ENCODE measurements around the gene SYPL1.

SYPL1 gene

DNA sequence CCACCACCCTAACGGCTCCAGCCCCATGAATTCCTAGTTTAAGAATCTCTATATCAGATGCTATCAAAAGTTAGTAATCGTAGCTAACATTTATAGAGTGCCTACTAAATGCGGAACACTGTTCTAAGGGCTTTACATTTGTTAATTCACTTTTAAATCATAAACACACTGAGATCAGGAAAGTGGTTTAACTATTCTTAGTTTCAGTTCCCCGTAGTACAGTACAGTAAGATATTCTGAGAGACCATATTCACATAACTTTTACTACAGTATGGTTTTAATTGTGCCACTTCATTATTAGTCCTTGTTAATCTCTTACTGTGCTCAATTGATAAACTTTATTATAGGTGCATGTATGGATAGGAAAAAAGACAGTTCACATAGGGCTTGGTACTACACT is 22.5 kb downstream of the SYPL1 start:
- DNase-seq = no peak

DNA sequence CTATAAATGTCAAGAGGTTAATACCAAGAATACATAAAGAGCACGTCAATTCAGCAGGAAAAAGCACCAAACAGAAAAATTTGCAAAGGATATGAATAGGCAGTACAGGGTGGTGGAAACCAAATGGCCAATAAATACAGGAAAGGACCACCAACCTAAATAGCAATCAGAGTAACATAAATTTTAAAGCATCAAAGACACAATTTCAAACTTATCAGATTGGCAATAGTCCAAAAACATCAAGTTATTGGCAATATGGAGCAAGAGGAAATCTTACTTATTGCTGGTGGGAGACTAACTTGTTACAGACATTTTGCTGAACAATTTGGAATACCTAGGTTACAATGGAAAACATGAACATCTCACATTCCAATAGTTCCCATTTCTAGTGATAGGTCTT is 24.1 kb downstream of the SYPL1 start:
- DNase-seq = no peak

DNA sequence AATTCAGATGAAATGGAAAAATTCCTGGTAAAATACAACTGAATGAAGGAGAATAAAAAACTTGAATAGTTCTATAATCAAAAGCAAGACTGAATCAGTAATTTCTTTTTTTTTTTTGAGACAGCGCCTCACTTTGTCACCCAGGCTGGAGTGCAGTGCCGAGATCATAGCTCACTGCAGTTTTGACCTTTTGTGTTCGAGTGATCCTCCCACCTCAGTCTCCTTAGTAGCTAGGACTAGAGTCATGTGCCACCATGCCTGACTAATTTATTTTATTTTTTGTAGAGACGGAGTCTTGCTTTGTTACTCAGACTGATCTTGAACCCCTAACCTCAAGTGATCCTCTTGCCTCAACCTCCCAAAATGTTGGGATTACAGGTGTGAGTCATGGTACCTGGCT is 26.1 kb downstream of the SYPL1 start:
- no peak for DNase-seq

DNA sequence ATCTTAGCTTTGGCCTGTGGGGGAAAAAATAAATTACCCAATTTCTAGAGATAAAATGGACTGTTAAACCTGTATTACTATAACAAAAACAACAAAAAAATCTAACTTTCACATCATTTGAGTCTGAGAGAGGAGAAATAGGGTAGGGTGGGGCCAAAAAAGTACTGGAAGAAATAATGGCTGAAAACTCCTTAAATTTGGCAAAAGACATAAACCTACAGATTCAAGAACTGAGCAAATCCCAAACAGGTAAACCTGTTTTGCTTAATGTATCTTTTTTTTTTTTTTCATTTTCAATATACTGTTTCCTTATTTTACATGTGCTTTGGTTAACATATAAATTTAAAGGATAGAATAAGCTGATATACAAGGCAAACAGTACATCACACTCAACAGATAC is 27.1 kb downstream of the SYPL1 start:
- DNase-seq = no peak

DNA sequence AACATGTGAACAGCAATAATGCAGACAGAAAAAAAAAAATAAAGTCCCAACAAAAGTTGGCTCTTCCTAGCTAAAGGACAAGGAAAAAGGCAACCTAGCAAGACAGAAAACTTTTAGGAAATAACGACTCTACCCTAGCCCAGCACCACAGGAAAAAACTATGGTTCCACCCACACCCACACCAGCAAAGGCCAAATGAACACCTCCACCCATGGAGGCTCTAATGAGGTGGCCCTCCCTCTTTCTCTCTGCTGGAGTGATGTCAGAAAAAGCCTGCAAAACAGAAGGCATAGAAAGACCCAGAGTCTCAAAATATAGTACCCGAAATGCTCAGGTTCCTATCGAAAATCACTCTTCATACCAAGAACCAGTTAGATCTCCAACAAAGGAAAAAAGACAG is 28.4 kb downstream of the SYPL1 start:
- no peak for DNase-seq

DNA sequence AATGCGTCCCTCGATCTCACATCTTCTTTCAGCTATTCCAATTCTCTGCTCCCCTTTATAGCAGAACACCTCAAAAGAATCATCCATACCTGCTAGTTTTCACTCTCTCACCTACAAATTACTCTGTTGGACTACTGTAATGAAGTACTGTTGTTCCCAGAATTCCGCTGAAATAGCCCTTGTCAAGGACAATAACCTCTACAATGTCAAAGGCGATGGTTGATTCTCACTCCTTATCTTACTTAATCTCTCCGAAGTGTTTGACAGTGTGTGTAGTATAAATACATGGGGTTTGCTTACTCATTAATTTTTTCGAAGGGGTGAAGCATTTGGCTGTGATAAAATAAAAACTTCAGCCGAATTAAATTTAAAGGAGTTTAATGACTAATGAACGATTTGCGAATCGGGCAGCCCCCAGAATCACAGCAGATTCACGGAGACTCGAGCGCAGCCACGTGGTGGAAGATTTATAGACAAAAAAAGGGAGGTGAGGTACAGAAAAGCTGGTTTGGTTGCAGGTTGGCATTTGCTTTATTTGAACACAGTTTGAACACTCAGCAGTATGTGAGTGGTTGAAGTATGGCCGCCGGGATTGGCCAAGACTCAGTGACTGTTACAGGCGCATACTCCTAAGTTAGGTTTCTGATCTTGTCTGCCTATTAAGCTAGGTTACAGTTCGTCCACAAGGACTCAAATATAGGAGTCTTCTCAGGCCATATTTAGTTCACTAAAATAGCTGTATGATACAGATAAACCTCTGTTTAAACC is 29.8 kb downstream of the SYPL1 start:
- DNase-seq = no peak

DNA sequence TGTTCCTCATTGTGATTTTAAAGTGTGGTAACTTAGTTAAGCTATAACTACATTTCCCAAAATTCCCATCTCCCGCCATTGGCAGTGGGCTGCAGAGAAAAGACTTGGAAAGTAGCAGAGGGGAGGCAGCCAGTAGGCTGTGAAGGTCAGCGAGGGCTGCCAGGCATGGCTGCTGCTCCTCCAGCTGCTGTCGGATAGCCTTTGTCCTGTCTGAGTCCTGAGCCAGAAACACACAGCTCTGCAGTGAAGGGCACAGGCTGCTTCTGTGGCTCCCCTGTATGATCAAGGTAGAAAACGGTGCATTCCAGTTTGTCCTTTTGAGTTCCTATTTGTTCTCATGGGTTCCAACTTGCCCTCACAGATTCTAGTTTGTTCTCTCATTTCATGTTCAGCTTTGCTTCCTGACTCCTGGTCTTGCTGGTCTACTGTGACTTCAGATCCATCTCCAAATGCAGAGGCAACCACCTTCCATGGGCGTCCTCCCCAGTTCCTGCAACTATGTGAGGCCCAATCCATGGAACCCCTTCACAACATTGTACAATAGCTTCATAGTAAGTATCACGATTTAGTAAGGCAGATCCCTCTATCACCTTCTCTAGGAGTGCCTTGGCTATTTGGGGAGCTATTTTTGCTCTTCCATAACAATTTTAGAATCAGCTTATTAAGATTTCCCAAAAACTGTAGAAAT is 31.7 kb downstream of the SYPL1 start:
- DNase-seq = no peak

DNA sequence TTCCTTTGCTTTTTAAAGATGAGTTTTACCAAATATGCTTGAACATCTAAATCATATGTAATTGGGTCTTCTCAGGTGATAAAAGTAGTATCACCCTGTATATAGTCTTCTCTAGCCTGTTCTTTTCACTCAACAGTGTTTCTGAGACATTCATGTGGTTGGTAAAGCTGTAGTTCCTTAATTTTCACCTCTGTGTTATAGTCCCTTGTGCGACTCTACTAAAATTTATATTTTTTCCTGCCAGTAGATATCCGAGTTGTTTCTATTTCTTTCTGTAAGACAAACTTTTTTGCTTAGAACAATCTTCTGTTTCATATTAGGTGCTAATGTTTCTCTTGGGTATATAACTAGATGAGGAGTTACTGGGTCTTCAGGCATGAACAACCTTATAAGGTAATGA is 35.6 kb downstream of the SYPL1 start:
- no peak for DNase-seq

DNA sequence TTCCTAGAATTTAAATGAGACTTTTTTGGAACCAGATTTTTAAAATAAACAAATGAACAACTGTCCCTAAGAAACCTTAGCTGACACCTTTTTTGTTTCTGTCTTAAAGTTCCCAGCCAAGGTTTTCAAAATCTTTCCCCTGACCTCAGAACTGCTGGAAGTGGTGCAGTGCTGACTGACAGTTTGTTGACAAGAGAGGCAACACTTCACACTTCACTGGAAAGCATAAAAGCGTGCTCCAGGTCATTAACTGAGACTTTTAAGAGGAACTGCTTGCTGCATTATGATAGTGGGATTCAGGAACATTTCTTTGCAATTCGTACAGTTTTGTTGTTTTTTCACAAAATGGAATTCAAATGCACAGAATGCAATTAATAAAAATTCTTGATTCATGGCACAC is 36.2 kb downstream of the SYPL1 start:
- no peak for DNase-seq

DNA sequence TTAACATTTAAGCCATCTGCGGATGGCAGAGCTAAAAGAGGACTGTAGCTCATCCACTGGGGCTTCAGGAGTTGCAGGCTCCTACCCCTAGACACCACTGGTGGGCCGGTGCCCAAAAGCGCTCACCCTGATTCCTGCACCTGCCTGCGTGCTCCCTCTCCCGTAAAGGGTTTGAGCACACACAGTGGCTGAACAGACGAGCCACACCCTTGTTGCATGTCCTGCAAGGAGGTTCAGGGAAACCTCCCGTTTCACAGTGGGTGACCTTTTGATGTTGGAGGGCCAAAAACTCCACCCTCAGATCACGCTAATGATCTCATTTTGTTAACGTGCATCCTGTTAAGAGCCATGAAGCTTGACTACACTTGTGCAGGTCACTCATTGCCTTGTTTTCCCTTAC is 37.9 kb downstream of the SYPL1 start:
- DNase-seq = no peak

DNA sequence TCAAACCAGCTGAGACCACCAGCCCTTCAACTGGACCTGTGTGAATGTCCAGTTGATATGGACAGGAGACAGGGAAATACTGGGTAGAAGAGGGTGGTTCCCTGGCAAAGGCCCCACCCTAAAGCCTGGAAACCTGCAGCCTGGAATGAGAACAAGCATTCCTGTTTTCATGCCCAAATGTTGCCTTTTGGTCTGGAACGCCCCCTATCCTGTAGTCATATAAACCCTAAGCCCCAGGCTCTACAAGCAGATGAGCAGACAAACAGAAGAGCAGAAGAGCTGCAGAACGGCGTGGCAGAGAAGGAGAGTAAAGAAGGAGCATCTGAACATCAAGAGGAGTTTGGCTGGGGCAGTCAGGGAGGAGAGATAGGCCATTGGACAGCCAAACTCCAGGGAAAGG is 38.4 kb downstream of the SYPL1 start:
- no peak for DNase-seq

DNA sequence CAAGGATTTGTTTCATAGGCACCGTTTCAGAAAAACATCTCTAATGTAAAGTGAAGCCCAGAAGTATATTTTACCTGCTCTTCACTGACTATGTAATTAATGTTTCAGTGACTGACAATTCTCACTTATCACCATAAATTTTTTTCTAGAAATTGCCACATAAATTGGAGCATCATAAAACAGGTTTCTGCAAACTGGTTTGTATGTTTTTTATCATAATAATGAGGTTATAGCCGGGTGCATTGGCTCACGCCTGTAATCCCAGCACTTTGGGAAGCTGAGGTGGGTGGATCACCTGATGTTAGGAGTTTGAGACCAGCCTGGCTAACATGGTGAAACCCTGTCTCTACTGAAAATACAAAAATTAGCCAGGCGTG is 39.4 kb downstream of the SYPL1 start:
- DNase-seq = no peak

DNA sequence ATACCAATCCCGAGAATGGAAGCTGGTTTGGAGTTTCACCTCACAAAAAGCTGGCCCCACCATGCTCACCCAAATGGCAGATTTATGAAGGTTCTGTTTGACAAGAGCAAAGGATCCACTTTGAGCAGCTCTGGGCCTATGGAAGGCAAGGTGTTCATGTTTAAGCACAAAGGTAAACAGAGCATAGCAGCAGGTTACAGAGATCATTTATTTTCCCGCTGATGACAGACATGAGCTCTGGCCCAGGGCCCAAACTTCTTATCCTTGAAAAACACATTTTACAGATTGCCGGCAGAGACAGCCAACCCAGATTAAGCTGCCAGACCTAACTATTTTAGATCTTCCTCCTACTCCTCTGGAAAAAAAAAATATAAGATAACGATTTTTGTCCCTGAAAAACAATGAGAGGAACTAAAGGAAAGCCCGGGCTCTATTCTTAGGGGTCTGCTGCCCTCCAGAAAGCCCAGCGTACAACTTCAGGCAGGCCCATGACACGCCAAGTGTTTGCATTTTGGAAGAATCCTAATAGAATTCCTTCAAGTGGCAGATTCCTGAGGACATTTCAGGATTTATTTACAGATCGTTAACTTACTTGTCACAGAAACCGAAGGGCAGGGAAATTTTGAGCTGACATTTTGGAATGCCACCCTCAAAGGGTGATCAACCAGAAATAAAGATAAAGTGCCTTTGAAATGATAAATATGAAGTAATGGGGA is 40.0 kb downstream of the SYPL1 start:
- DNase-seq = no peak

DNA sequence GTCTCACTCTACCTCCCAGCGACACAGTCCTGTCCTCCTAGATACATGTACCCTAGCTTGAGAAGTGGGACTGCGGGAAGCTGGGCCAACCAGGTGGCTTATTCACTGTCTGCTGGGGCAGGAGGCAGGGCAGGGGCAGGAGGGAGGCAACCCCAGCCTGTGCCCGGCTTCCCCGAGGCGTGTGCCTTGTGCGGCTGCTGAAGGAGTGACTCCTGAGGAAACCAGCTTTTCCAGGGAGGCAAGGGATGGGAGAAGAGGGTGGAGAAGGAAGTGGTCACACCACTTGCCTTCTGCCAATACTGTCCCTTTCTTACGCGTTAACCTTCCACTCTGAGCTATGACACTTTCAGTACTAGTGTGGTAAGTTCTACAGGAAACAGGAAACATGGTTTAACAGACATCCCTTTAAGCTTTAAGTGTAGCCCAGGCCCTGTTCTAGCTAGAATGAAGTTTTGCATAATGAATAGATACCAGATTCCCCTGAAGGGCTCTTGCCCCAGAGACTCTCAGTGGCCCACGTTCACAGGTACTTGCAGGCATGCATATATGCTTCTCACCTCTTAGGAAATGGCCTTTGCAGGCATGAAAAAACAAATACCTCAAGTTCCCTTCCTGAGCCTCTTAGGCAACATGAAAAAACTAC is 40.6 kb downstream of the SYPL1 start:
- DNase-seq = no peak

DNA sequence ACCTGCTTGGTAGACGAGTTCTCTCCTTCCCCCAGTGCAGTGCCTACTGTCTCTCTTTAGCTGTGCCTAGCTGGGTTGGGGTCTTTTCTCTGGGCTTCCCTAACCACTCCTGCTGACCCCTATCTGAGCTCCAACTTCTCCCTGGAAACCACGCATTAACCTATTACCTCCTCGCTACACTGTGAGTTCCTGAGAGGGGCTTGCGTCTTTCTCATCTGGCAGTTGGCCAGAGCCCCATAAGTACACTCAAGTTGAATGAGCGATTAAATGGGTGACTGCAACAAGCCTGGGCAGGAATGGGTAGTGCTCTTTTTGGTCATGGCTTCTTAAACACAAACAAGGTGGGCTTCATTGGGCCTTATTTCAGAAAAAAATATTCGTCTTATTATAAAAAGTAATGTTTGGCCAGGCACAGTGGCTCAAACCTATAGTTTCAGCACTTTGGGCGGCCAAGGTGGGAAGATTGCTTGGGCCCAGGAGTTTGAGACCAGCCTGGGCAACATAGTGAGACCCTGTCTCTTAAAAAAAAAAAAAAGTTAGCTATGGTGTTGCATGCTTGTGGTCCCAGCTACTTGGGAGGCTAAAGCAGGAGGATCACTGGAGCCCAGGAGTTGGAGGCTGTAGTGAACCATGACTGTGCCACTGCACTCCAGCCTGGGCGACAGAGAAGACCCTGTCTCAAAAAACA is 41.4 kb downstream of the SYPL1 start:
- no peak for DNase-seq

DNA sequence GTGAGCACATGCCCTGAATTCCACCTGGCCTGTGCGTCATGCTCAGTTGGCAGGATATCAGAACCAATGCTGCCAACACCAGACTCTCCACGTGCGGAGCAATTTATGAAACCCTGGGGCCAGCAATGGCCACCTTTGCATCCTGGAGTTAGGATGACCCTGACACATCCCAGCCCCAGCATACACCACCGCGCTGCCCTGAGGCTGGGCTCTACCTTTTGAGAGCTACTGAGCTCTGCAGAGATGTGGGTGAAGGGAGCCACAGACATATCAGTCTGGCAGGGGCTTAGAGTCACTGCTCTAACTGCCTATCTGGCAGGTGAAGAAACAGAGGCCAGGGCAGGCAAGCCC is 41.9 kb downstream of the SYPL1 start:
- DNase-seq = no peak

DNA sequence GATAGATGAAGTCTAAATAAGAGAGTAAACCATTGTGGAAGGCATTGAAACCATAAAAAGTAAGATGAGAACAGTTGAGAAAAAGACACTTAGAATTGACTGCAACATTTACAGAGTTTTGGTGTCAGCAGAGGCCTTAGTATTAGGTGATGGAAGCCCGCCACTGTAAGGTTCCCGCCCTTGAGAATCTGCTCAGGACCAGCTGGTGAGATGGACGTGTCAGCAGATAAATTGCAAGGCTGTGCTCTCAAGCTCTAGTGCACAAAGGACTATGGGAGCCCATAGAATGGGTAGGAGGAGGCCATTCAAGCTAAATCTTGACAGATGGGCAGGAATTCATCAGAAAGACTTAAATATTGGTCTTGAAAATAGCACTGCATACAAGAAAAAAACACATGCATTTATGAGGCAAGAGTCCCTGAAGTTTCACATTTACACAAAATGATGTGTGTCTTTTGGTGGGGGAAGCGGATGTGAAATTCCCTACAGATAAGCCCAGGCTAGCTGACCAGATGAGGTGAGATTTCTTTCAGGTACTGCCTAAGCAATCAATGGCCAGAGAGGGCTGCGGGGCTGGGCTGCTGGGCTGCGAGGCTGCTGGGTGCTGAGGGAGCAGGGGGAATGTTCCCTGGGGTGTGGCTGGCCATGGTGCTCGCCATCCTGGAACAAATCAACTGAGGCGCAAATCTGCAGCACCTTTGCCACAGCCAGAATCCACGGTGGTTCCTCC is 42.5 kb downstream of the SYPL1 start:
- no peak for DNase-seq

DNA sequence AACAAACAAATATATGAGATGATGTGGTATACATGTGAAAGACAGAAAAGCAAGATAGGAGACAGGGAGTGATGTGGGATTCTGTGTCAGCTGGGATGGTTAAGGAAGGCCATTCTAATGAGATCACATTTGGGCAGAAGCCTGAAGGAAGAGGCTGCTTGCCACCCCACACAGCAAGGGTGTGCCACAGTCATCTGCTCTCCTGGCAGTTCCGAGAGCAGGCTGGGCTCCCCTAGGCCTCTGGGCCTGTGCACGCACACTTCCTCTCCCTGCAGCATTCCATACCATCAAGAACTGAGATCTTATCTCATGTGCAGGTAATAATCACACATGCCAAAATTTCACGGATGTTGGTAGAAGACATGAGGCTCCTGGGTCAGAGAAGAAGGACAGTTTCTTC is 43.1 kb downstream of the SYPL1 start:
- DNase-seq = no peak

DNA sequence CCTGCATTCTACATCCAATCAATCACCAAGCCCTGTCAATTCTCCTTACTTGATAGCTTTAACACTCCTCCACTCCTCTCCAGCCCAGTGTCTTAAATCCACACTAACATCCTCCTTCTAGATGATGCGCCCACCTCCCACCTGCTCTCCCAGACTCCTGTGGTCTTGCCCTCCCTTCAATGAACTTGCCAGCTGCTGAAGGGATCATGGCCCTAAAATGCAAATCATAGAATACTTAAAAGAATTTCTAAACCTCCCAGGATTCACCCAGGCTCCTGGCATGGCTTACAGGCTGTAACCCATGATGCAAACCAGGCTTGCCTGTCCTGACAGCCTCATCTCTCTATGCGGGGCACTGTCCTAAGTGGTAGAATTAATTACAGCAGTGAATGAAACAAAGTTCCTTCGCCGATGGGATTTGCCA is 43.6 kb downstream of the SYPL1 start:
- no peak for DNase-seq

DNA sequence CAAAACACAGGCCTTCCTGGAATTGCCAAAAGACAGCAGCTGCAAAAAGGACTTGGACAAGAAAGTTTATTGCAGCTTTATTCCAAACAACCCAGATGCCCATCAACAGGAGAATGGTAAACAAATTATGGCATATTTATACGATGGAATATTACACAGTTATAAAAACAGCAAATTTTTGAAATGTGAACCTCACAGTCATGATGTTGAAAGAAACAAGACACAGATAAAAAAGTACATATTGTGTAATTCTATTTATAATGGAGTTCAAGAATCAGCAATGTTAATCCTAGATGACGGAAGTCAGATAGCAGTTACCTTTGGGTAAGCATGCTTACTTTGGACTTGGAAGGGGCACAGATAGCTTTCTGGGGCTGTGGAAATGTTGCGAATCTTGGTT is 44.4 kb downstream of the SYPL1 start:
- no peak for DNase-seq

DNA sequence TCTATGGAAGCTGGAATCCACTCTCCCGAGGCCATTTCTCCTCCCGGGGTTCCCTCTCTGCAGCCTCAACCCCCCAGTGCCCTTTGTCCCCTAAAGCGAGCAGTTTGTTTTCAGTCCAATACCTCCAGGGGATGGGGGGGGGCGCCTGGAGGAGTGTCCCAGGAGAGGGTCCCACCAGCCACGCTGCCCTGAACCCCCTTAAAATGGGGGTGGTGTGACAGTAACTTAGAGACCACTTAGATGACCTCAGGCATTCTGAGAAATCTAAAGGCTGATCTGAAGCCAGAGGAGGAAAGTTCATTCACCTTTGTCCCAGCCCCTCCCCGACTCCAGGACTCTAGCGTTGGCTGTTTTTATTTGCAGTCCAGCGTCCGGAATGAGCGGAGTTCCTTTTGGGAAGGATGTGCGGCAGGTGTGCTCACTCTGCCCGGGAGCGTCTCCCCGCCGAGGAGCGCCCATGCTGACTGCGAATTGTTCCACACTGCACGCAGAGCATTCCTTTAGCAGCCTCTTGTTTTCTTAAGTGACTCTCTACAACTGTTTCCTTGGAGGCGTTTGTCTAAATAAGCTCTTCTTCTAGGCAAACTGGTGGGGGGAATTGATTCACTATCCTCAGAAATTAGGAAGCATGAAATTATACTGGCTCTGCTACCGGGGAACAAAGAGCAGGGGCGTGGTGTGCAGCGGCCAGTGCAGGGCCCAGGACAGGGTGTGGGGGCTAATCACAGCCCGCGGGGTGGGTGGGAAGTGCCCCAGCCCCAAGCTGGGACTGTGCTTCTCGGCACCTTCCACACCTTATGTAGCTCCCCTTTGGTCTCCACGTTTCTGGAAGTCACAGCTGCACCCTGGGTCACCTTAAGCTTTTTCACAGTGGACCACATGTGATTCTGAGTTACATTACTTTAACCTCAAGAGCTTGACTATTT is 46.3 kb downstream of the SYPL1 start:
- no peak for DNase-seq

Measured in cortex of kidney (tissue), 1 donor.